HCT116 (cell line): Measurements from ENCODE around the gene MACF1.
"Not testable (repeated sequence)": the region's sequence is repeated elsewhere in the genome, so short reads cannot be mapped to it uniquely, and the experiment has no call there.

Source experiments
- EZH2 ChIP-seq: fragments of 200-600 bp; sonication (generic); IDR thresholded peaks from 2 replicates; pipeline ENCODE4 v1.6.1; 2017; ENCODE audit warnings: antibody characterized with exemption, mixed run types
- EZH2phosphoT487 ChIP-seq: fragments of 200-600 bp; IDR thresholded peaks from 2 replicates; pipeline ENCODE4 v1.6.1; 2018; ENCODE audit warnings: antibody characterized with exemption, borderline replicate concordance
- FOSL1 ChIP-seq: IDR thresholded peaks from 2 replicates; pipeline ENCODE4 v1.6.1; 2012; ENCODE audit warnings: low read depth
- POLR2A ChIP-seq: IDR thresholded peaks from 2 replicates; pipeline ENCODE4 v1.7.0; 2011; ENCODE audit warnings: borderline replicate concordance; ENCODE audit not compliant: insufficient read depth, insufficient read length; ENCODE audit errors: extremely low read depth
- POLR2AphosphoS5 ChIP-seq: IDR thresholded peaks from 2 replicates; pipeline ENCODE4 v1.6.1; 2011; ENCODE audit warnings: mild to moderate bottlenecking, low read depth, low read length, moderate library complexity
- RAD21 ChIP-seq: IDR thresholded peaks from 2 replicates; pipeline ENCODE4 v1.6.1; 2012; ENCODE audit warnings: low read depth, mild to moderate bottlenecking
- SRF ChIP-seq: IDR thresholded peaks from 2 replicates; pipeline ENCODE4 v1.6.1; 2012; ENCODE audit warnings: low read depth
- ZNF274 ChIP-seq: fragments of 200-500 bp; sonication (Bioruptor generic); IDR thresholded peaks from 2 replicates; pipeline ENCODE4 v1.6.1; 2014; ENCODE audit warnings: mild to moderate bottlenecking, low read depth, low read length, inconsistent platforms
- TF ChIP-seq, protein P1 (sequence below), 3 experiments: fragments of 200-600 bp in 1 of 3; sonication (generic) in 1 of 3; IDR thresholded peaks in 2 of 3; conservative IDR thresholded peaks in 1 of 3; 2 replicates each; pipeline ENCODE4 v1.5.1; 2012 to 2017; ENCODE audit warnings: low read depth in 2 of 3, low read length in 2 of 3, antibody characterized with exemption in 1 of 3, borderline replicate concordance in 1 of 3, control low read depth in 1 of 3, mild to moderate bottlenecking in 1 of 3, mixed read lengths in 1 of 3, mixed run types in 1 of 3, moderate library complexity in 1 of 3; ENCODE audit not compliant: insufficient read depth in 1 of 3
- TF ChIP-seq, protein P2 (sequence below): IDR thresholded peaks from 2 replicates; pipeline ENCODE4 v1.6.1; 2012; ENCODE audit warnings: low read depth

DNA sequence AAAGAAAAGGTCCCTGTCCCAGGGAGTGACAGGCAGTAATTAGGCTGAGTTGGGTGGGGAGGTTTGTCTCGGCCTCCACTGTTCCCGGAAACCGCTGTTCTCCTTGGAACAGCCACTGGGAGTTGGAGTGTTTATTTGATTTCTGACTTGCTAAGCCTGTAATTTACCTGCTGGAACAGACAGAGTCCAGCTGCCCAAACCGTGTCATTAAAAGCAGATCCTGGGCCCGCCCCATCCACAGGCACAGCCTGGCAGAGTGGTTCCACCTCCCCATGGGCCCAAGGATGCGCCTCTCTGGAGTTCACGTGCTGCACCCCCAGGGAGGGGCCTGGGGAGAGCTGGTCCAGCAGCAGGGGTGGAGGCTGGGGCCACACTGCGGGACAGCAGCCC, 322.7 kb downstream of the MACF1 start:
- not testable (repeated sequence) for TF ChIP-seq EZH2phosphoT487, FOSL1, POLR2A, ZNF274, POLR2AphosphoS5, EZH2, SRF, RAD21
- TF ChIP-seq, protein P1, sequence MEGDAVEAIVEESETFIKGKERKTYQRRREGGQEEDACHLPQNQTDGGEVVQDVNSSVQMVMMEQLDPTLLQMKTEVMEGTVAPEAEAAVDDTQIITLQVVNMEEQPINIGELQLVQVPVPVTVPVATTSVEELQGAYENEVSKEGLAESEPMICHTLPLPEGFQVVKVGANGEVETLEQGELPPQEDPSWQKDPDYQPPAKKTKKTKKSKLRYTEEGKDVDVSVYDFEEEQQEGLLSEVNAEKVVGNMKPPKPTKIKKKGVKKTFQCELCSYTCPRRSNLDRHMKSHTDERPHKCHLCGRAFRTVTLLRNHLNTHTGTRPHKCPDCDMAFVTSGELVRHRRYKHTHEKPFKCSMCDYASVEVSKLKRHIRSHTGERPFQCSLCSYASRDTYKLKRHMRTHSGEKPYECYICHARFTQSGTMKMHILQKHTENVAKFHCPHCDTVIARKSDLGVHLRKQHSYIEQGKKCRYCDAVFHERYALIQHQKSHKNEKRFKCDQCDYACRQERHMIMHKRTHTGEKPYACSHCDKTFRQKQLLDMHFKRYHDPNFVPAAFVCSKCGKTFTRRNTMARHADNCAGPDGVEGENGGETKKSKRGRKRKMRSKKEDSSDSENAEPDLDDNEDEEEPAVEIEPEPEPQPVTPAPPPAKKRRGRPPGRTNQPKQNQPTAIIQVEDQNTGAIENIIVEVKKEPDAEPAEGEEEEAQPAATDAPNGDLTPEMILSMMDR (IDR thresholded peaks at IDR 0.05 in 2 of 3, conservative IDR thresholded peaks at IDR 0.05 in 1 of 3; ENCODE audit: borderline replicate concordance in 1 of 3, insufficient read depth in 1 of 3, low read depth in 2 of 3, low read length in 2 of 3): not testable (repeated sequence)
- TF ChIP-seq, protein P2, sequence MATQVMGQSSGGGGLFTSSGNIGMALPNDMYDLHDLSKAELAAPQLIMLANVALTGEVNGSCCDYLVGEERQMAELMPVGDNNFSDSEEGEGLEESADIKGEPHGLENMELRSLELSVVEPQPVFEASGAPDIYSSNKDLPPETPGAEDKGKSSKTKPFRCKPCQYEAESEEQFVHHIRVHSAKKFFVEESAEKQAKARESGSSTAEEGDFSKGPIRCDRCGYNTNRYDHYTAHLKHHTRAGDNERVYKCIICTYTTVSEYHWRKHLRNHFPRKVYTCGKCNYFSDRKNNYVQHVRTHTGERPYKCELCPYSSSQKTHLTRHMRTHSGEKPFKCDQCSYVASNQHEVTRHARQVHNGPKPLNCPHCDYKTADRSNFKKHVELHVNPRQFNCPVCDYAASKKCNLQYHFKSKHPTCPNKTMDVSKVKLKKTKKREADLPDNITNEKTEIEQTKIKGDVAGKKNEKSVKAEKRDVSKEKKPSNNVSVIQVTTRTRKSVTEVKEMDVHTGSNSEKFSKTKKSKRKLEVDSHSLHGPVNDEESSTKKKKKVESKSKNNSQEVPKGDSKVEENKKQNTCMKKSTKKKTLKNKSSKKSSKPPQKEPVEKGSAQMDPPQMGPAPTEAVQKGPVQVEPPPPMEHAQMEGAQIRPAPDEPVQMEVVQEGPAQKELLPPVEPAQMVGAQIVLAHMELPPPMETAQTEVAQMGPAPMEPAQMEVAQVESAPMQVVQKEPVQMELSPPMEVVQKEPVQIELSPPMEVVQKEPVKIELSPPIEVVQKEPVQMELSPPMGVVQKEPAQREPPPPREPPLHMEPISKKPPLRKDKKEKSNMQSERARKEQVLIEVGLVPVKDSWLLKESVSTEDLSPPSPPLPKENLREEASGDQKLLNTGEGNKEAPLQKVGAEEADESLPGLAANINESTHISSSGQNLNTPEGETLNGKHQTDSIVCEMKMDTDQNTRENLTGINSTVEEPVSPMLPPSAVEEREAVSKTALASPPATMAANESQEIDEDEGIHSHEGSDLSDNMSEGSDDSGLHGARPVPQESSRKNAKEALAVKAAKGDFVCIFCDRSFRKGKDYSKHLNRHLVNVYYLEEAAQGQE: not testable (repeated sequence)
